ENCODE measurements around the gene KMT2C. TPM values are rescaled to one million over a fixed set of nuclear protein-coding genes. Genes with fewer than 3 reads are reported as not detected.

KMT2C gene
- total RNA-seq, 3 donors from 2014 or later, result 73.6 to 112 (median 85.5) TPM

DNA sequence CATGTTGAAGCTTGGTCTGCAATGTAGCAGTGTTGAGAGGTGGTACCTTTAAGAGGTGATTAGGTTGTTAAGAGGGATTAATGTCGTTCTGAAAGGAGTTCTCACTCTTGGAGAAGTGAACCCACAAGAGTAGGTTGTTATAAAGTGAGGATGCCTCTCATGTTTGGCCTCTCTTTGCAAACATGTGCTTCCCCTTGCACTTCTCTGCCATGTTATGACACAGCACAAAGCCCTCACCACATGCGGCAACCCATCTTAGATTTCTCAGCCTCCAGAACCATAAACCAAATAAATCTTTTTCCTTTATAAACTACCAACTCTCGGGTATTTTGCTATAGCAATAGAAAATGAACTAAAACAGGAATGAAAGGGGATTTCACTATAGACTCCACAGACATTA lies 66.3 kb downstream of the KMT2C start:
- intact Hi-C loops (cut with DNase I; ENCODE audit: low total_unique reads), result no loop called here
- H3K9me3 ChIP-seq, result peaks cover 0 to 6% of the 10 kb centered on the region in 2 donors
- H3K27me3 ChIP-seq, result no peaks in the 10 kb centered on the region
- no peaks in the 10 kb centered on the region for H3K36me3 ChIP-seq
- H3K27ac ChIP-seq, result no peak overlapping the region
- no peaks in the 10 kb centered on the region for H3K4me1 ChIP-seq
- H3K4me3 ChIP-seq, result no peak overlapping the region
- no peak for TF ChIP-seq POLR2A (IDR thresholded peaks at IDR 0.05)
- TF ChIP-seq, protein P1, sequence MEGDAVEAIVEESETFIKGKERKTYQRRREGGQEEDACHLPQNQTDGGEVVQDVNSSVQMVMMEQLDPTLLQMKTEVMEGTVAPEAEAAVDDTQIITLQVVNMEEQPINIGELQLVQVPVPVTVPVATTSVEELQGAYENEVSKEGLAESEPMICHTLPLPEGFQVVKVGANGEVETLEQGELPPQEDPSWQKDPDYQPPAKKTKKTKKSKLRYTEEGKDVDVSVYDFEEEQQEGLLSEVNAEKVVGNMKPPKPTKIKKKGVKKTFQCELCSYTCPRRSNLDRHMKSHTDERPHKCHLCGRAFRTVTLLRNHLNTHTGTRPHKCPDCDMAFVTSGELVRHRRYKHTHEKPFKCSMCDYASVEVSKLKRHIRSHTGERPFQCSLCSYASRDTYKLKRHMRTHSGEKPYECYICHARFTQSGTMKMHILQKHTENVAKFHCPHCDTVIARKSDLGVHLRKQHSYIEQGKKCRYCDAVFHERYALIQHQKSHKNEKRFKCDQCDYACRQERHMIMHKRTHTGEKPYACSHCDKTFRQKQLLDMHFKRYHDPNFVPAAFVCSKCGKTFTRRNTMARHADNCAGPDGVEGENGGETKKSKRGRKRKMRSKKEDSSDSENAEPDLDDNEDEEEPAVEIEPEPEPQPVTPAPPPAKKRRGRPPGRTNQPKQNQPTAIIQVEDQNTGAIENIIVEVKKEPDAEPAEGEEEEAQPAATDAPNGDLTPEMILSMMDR (IDR thresholded peaks at IDR 0.05), result no peak
- TF ChIP-seq POLR2AphosphoS5 (IDR thresholded peaks at IDR 0.05), result no peak
- DNase-seq (ENCODE audit: low spot score in 2 of 2), result no peak

DNA sequence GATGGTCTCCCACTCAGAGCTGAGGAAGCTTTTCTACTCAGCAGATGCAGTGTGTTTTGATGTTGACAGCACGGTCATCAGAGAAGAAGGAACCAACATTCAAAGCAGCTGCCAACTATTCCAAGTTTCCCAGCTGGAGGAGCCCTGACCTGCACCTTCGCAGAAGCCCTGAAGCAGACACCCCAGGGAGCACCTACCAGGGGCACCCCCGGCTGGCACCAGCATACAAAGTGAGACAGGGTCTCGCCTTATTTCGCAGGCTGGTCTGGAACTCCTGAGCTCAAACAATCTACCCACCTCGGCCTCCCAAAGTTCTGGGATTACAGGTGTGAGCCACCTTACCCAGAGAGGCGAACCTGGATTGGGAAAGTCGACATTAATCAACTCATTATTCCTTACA lies 68.6 kb downstream of the KMT2C start:
- H3K36me3 ChIP-seq, result no peaks in the 10 kb centered on the region
- H3K4me3 ChIP-seq, result no peak overlapping the region
- H3K27ac ChIP-seq, result no peak overlapping the region
- H3K27me3 ChIP-seq, result no peaks in the 10 kb centered on the region
- H3K4me1 ChIP-seq, result no peaks in the 10 kb centered on the region
- H3K9me3 ChIP-seq, result peaks cover 0 to 4% of the 10 kb centered on the region in 2 donors
- no peak for TF ChIP-seq POLR2AphosphoS5 (IDR thresholded peaks at IDR 0.05)
- TF ChIP-seq, protein P1 (IDR thresholded peaks at IDR 0.05), result no peak
- TF ChIP-seq POLR2A (IDR thresholded peaks at IDR 0.05), result no peak
- DNase-seq (ENCODE audit: low spot score in 2 of 2), result no peak
- intact Hi-C loops (cut with DNase I; ENCODE audit: low total_unique reads), result no loop called here

DNA sequence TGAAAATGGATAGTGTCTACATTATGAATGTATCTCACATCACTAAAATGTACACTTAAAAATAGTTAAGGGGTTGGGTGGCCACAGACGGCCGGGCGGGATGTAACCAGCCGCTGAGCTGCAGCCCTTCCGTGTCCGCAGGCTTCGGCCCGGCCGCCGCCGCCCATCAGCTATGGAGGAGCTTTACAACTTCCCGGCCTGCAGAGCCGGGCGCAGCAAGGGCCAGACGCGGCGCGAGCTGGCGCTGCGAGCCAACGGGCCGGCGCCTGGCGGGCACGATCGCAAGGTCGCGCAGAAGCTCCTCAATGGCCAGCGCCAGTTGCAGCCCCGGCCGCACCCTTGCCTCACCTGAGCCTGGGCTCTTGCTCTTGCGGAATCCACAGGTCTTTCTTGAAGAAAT lies 69.1 kb downstream of the KMT2C start:
- H3K4me1 ChIP-seq, result no peaks in the 10 kb centered on the region
- no peaks in the 10 kb centered on the region for H3K9me3 ChIP-seq
- no peaks in the 10 kb centered on the region for H3K36me3 ChIP-seq
- DNase-seq (ENCODE audit: low spot score in 2 of 2), result no peak
- TF ChIP-seq, protein P1 (IDR thresholded peaks at IDR 0.05), result no peak
- TF ChIP-seq POLR2AphosphoS5 (IDR thresholded peaks at IDR 0.05), result no peak
- TF ChIP-seq POLR2A (IDR thresholded peaks at IDR 0.05), result no peak
- intact Hi-C loops (cut with DNase I; ENCODE audit: low total_unique reads), result no loop called here
- H3K27me3 ChIP-seq, result no peaks in the 10 kb centered on the region
- H3K27ac ChIP-seq, result no peak overlapping the region
- peak overlapping the region in 1 of 3 donors; percentile 15 for H3K4me3 ChIP-seq

DNA sequence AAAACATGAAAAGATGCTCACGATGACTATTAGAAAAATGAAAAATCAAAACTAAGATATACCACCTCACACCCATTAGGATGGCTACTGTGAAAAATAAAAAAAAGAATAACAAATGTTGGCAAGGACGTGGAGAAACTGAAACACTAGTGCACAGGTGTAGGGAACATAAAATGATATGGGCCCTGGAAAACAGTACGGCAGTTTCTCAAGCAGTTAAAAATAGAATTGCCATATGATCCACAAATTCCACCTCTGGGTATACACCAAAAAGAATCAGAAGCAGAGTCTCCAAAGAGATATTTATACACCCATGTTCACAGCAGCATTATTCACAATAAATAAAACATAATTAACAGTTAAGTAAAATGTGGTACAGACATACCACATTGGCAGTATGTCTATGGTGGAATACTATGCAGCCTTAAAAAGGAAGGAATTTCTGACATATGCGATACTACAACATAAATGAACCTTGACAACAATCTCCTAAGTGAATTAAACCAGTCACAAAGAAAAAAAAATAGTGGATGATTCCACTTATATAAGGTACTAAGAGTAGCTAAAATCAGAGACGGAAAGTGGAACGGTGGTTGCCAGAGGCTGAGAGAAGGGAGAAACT lies 69.7 kb downstream of the KMT2C start:
- Histone ChIP-seq H3K4me1 (no peaks in the 10 kb centered on the region), H3K4me3 (no peak overlapping the region), H3K9me3 (no peaks in the 10 kb centered on the region), H3K27ac (no peak overlapping the region), H3K36me3 (no peaks in the 10 kb centered on the region), H3K27me3 (no peaks in the 10 kb centered on the region)
- intact Hi-C loops (cut with DNase I; ENCODE audit: low total_unique reads), result no loop called here
- no peak for TF ChIP-seq POLR2AphosphoS5 (IDR thresholded peaks at IDR 0.05)
- TF ChIP-seq, protein P1 (IDR thresholded peaks at IDR 0.05), result no peak
- no peak for TF ChIP-seq POLR2A (IDR thresholded peaks at IDR 0.05)
- DNase-seq (ENCODE audit: low spot score in 2 of 2), result no peak

DNA sequence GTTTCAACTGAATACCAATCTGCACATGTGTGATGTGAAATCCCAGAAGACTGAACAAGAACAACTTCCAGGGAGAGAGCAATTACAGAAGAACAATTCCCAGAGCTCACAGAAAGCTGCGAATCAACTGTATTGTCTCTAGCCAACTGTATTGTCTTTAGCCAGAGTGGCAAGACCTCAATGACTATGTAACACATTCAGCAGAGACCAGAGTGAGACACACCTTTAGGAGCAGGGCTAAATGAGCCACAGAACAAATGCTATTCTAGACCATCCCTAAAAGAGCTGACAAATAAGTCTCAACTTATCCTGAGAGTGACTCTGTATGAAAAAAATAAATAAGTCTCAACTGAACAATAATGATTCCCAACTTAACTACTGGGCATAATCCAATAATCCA lies 72.0 kb downstream of the KMT2C start:
- Histone ChIP-seq H3K4me1 (no peaks in the 10 kb centered on the region), H3K9me3 (no peaks in the 10 kb centered on the region), H3K4me3 (no peak overlapping the region), H3K27me3 (no peaks in the 10 kb centered on the region), H3K27ac (no peak overlapping the region), H3K36me3 (no peaks in the 10 kb centered on the region)
- intact Hi-C loops (cut with DNase I; ENCODE audit: low total_unique reads), result no loop called here
- DNase-seq (ENCODE audit: low spot score in 2 of 2), result no peak
- TF ChIP-seq POLR2A (IDR thresholded peaks at IDR 0.05) (no peak), POLR2AphosphoS5 (IDR thresholded peaks at IDR 0.05) (no peak)
- TF ChIP-seq, protein P1 (IDR thresholded peaks at IDR 0.05), result no peak
